Rectal smooth muscle tissue (tissue), 1 donor: ENCODE results near the gene MRPS35.

Experiments
- H3K27ac ChIP-seq: one replicate; pipeline ENCODE4 v1.7.0; 2013; ENCODE audit warnings: low read depth, low read length, inconsistent platforms
- H3K27me3 ChIP-seq: one replicate; pipeline ENCODE4 v1.7.0; 2013; ENCODE audit warnings: low read length; ENCODE audit not compliant: control insufficient read depth, insufficient read depth
- H3K36me3 ChIP-seq: one replicate; pipeline ENCODE4 v1.7.0; 2013; ENCODE audit warnings: low read length; ENCODE audit not compliant: control insufficient read depth, insufficient read depth
- H3K4me1 ChIP-seq: one replicate; pipeline ENCODE4 v1.7.0; 2013; ENCODE audit warnings: low read length; ENCODE audit not compliant: control insufficient read depth, insufficient read depth
- H3K4me3 ChIP-seq: one replicate; pipeline ENCODE4 v1.7.0; 2013; ENCODE audit warnings: low read length
- H3K9ac ChIP-seq: one replicate; pipeline ENCODE4 v1.7.0; 2013; ENCODE audit warnings: low read length

MRPS35 gene

GRCh38 chr12:27805238-27805637 lies 94.6 kb downstream of the MRPS35 start:
- Histone ChIP-seq H3K4me3 (no peak overlapping the region), H3K27ac (no peak overlapping the region), H3K9ac (no peak overlapping the region), H3K36me3 (no peaks in the 10 kb centered on the region), H3K27me3 (no peaks in the 10 kb centered on the region), H3K4me1 (no peaks in the 10 kb centered on the region)
